AG04449 (cell line): ENCODE measurements around the gene PCSK7.

Experiments used
- CTCF ChIA-PET: fragments of 350-600 bp; formaldehyde crosslinking; extraction: SDS; loops from one replicate; lab custom pipeline; 2021; ENCODE audit warnings: antibody characterized with exemption; lab: Yijun Ruan, JAX
- POLR2A ChIA-PET: fragments of 400-600, 350-600 bp; formaldehyde crosslinking; extraction: SDS; loops from one replicate; lab custom pipeline; 2020; ENCODE audit warnings: antibody characterized with exemption, inconsistent platforms; lab: Yijun Ruan, JAX
- DNase-seq: peaks from one replicate; pipeline ENCODE4 v3.0.0-alpha.2; 2010; ENCODE audit warnings: low read depth, low spot score
- H3K4me3 ChIP-seq: 2 replicates; pipeline ENCODE4 v1.5.1; 2011; ENCODE audit warnings: low read depth, mild to moderate bottlenecking, control low read depth, low read length
- CTCF ChIP-seq: IDR thresholded peaks from one replicate; pipeline ENCODE4 v1.5.1; 2011; ENCODE audit warnings: mild to moderate bottlenecking, moderate library complexity, low read length, control low read depth, inconsistent platforms; ENCODE audit not compliant: insufficient read depth; ENCODE audit errors: missing control alignments

PCSK7 gene

GRCh38 chr11:117219455-117219854 lies 12.4 kb downstream of the PCSK7 start:
- POLR2A ChIA-PET, result no interaction called here
- no peak for DNase-seq
- H3K4me3 ChIP-seq, result no peak overlapping the region
- no peak for TF ChIP-seq CTCF
- CTCF ChIA-PET, result interaction anchor here (1.0 to 15.2 kb wide), 3 partner anchors 10 to 47 kb away, joined by 3 to 191 read pairs (median 4); partner anchors contain the start of genes PCSK7 and RNF214

GRCh38 chr11:117219001-117219400 lies 12.9 kb downstream of the PCSK7 start:
- no peak overlapping the region for H3K4me3 ChIP-seq
- CTCF ChIA-PET, result interaction anchor here (1.5 to 15.2 kb wide), 2 partner anchors 11 to 22 kb away, joined by 4 to 191 read pairs; partner anchors contain the start of genes PCSK7 and RNF214
- DNase-seq, result no peak
- TF ChIP-seq CTCF, result no peak
- POLR2A ChIA-PET, result interaction anchor here (1.5 kb wide), 1 partner anchor 20 kb away, joined by 7 read pairs; the partner anchor contains the start of gene TAGLN

- no peak overlapping the region for H3K4me3 ChIP-seq
- POLR2A ChIA-PET, result interaction anchor here (1.5 kb wide), 1 partner anchor 19 kb away, joined by 7 read pairs; the partner anchor contains the start of gene TAGLN
- no peak for TF ChIP-seq CTCF
- CTCF ChIA-PET, result interaction anchor here (0.5 to 15.2 kb wide), 4 partner anchors 12 to 53 kb away, joined by 4 to 191 read pairs (median 5); partner anchors contain the start of genes PCSK7 and RNF214
- DNase-seq, result no peak
These were observed 13.5 kb downstream of the PCSK7 start for GRCh38 chr11:117218133-117218915.

- TF ChIP-seq CTCF, result no peak
- POLR2A ChIA-PET, result interaction anchor here (1.5 kb wide), 1 partner anchor 18 kb away, joined by 7 read pairs; the partner anchor contains the start of gene TAGLN
- peak; percentile 59 for DNase-seq
- H3K4me3 ChIP-seq, result no peak overlapping the region
- CTCF ChIA-PET, result interaction anchor here (2.2 to 15.2 kb wide), 2 partner anchors 12 to 36 kb away, joined by 6 to 191 read pairs; partner anchors contain the start of genes PCSK7 and RNF214
These were observed 14.5 kb downstream of the PCSK7 start for GRCh38 chr11:117217141-117218084.

GRCh38 chr11:117214404-117215110 lies 17.3 kb downstream of the PCSK7 start:
- H3K4me3 ChIP-seq, result no peak overlapping the region
- ChIA-PET POLR2A (interaction anchor here (0.6 kb wide), 1 partner anchor 9 kb away, joined by 4 read pairs; no protein-coding TSS in a partner anchor), CTCF (interaction anchor here (15.2 kb wide), 1 partner anchor 15 kb away, joined by 191 read pairs; the partner anchor contains the start of genes PCSK7 and RNF214)
- no peak for TF ChIP-seq CTCF
- DNase-seq, result no peak
